GM18909 (cell line): ENCODE results near the gene NGEF.

ENCODE experiments used
- ATAC-seq: cut with Tn5 transposase; IDR thresholded peaks from one replicate; pipeline ENCODE4 v1.9.1; 2021; ENCODE audit warnings: mild to moderate bottlenecking; ENCODE audit not compliant: unreplicated experiment, poor library complexity

Gene NGEF

GRCh38 chr2:232976176-232976575 lies 36.9 kb downstream of the NGEF start:
- ATAC-seq: no peak

GRCh38 chr2:232974396-232974795 lies 38.7 kb downstream of the NGEF start:
- ATAC-seq: no peak

- ATAC-seq: no peak
Observed at GRCh38 chr2:232973796-232974195, 39.3 kb downstream of the NGEF start.

GRCh38 chr2:232973011-232973735 lies 39.9 kb downstream of the NGEF start:
- ATAC-seq: no peak

- no peak for ATAC-seq
Observed at GRCh38 chr2:232971744-232972143, 41.3 kb downstream of the NGEF start.

GRCh38 chr2:232970051-232970450 lies 43.0 kb downstream of the NGEF start:
- no peak for ATAC-seq

- ATAC-seq: no peak
Observed at GRCh38 chr2:232967474-232967873, 45.6 kb downstream of the NGEF start.

GRCh38 chr2:232966122-232966521 lies 46.9 kb downstream of the NGEF start:
- no peak for ATAC-seq

GRCh38 chr2:232963913-232964312 lies 49.1 kb downstream of the NGEF start:
- ATAC-seq: no peak

- no peak for ATAC-seq
Observed at GRCh38 chr2:232960862-232961261, 52.2 kb downstream of the NGEF start.

GRCh38 chr2:232959139-232959538 lies 53.9 kb downstream of the NGEF start:
- ATAC-seq: no peak

GRCh38 chr2:232957657-232958090 lies 55.4 kb downstream of the NGEF start:
- ATAC-seq: peak; percentile 42

GRCh38 chr2:232955856-232956255 lies 57.2 kb downstream of the NGEF start:
- no peak for ATAC-seq

- ATAC-seq: no peak
Observed at GRCh38 chr2:232954691-232955090, 58.4 kb downstream of the NGEF start.

GRCh38 chr2:232951891-232952290 lies 61.2 kb downstream of the NGEF start:
- no peak for ATAC-seq

GRCh38 chr2:232951181-232951580 lies 61.9 kb downstream of the NGEF start:
- no peak for ATAC-seq

GRCh38 chr2:232950751-232951150 lies 62.3 kb downstream of the NGEF start:
- no peak for ATAC-seq

GRCh38 chr2:232949016-232949415 lies 64.0 kb downstream of the NGEF start:
- no peak for ATAC-seq

GRCh38 chr2:232942831-232943230 lies 70.2 kb downstream of the NGEF start:
- ATAC-seq: no peak

GRCh38 chr2:232941912-232942594 lies 71.0 kb downstream of the NGEF start:
- ATAC-seq: no peak

- no peak for ATAC-seq
Observed at GRCh38 chr2:232941400-232941799, 71.7 kb downstream of the NGEF start.

GRCh38 chr2:232940724-232941123 lies 72.3 kb downstream of the NGEF start:
- no peak for ATAC-seq
